Stomach (tissue), 9 donors: ENCODE data around the gene FAM177B. TPM values are rescaled to one million over a fixed set of nuclear protein-coding genes. Genes with fewer than 3 reads are reported as not detected.
"Not testable (repeated sequence)": the region's sequence is repeated elsewhere in the genome, so short reads cannot be mapped to it uniquely, and the experiment has no call there.

ENCODE experiments used
- DNase-seq, 2 donors: peaks; one replicate each; pipeline versions ENCODE4 v3.0.0 to v3.0.0-alpha.2; 2013 to 2019
- H3K27ac ChIP-seq, 5 donors: fragments of 200-600 bp in 4 of 5; sonication (generic) in 4 of 5; one replicate each; pipeline ENCODE4 v1.5.1; 2013 to 2019; ENCODE audit warnings: mild to moderate bottlenecking in 1 of 5, moderate library complexity in 1 of 5
- H3K27me3 ChIP-seq, 3 donors: fragments of 200-600 bp; sonication (generic); one replicate each; pipeline ENCODE4 v1.5.1; 2017 to 2019; ENCODE audit warnings: mixed run types in 1 of 3
- H3K36me3 ChIP-seq, 4 donors: fragments of 200-600 bp; sonication (generic); 1 replicate in 3 of 4; 2 replicates in 1 of 4; pipeline ENCODE4 v1.5.1; 2016 to 2019
- H3K4me1 ChIP-seq, 4 donors: fragments of 200-600 bp; sonication (generic); one replicate each; pipeline ENCODE4 v1.5.1; 2016 to 2019
- H3K4me3 ChIP-seq, 4 donors: fragments of 200-600 bp; sonication (generic) in 3 of 4; one replicate each; pipeline ENCODE4 v1.5.1; 2016 to 2019; ENCODE audit warnings: mild to moderate bottlenecking in 1 of 4
- H3K9me3 ChIP-seq, 4 donors: fragments of 200-600 bp; sonication (generic); one replicate each; pipeline ENCODE4 v1.5.1; 2016 to 2019
- EP300 ChIP-seq: sonication (generic); formaldehyde crosslinking; IDR thresholded peaks from one replicate; pipeline ENCODE4 v1.6.1; 2017; ENCODE audit warnings: antibody characterized with exemption
- POLR2A ChIP-seq, 4 donors: fragments of 450-650 bp; IDR thresholded peaks; one replicate each; pipeline ENCODE4 v1.6.1; 2016; ENCODE audit warnings: antibody characterized with exemption in 4 of 4, control low read depth in 2 of 4, mild to moderate bottlenecking in 1 of 4, moderate library complexity in 1 of 4
- POLR2AphosphoS5 ChIP-seq, 3 donors: sonication (generic); formaldehyde crosslinking; IDR thresholded peaks; one replicate each; pipeline ENCODE4 v1.6.1; 2016; ENCODE audit warnings: antibody characterized with exemption in 3 of 3
- WGBS, 5 donors: extraction: QIAGEN DNeasy Blood & Tissue Kit in 3 of 5; methylation state at CpG; one replicate each; pipeline versions ENCODE4 v1.1.5 to v1.1.7; 2013 to 2018; 5-methylcytosine and 5-hydroxymethylcytosine counted together
- intact Hi-C: fragments of 100-400 bp; cut with DNase I; formaldehyde crosslinking; loops from one replicate; pipeline ENCODE4 v1.15.1; 2023; ENCODE audit warnings: low total_unique reads
- polyA plus RNA-seq, 3 donors: library from polyadenylated mRNA; stranded (reverse); fragments of 200-250 nt; gene quantifications; one replicate each; pipeline ENCODE4 v1.2.3, GENCODE V29; 2013
- total RNA-seq, 5 donors: library from RNA; depleted of rRNA; stranded (reverse); fragments of >200 nt; gene quantifications; one replicate each; pipeline versions ENCODE4 v1.1.0 to v1.2.3, GENCODE V29; 2014 to 2016
- TF ChIP-seq, protein P1 (sequence below), 7 experiments: fragments of 450-650 bp in 4 of 7; fragments of 200-600 bp in 3 of 7; sonication (generic) in 3 of 7; IDR thresholded peaks; one replicate each; pipeline ENCODE4 v1.5.1; 2016 to 2019; ENCODE audit warnings: antibody characterized with exemption in 7 of 7, control low read depth in 2 of 7, mild to moderate bottlenecking in 1 of 7
- donor health status: healthy with polysubstance abuse.
- donor health status: Bipolar disorder and iron deficiency.
- donor health status: healthy.

Gene FAM177B
- total and polyA plus RNA-seq, 8 donors = 2.0 to 53.9 (median 13.9) TPM; not detected in 2

DNA sequence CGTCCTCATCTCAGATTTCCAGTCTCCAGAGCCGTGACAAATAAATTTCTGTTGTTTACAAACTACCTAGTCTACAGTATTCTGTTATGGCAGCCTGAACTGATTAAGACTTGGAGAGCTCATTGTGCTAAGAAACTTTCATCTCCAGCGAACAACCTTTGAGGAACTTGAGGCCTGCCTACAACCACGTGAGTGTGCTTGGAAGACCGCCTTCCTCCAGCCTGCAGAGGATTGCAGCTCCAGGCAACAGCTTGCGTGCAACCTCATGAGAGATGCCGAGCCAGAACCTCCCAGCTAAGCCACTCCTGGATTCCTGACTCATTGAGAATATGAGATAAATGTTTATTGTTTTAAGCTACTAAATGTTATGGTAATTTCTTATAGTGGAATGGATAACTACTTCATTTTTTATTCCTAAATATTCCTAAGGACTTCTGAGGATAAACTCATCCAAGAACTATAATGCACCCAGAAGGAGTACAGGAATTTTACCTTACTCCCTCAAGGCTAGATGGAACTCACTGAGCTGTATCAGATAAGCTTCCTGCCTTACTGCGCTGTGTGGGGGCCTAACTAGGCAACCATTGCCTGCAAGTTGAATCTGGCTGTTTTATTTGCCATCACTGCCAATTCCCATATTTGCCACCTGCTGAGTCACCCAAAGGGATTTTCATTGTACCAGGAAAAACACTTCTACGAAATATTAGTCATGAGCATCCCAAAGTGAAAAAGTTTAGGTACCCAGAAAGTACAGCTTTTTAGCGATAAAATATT lies 17.6 kb downstream of the FAM177B start:
- Histone ChIP-seq H3K27ac (peak overlapping the region in 2 of 5 donors; percentile 44 to 80), H3K36me3 (no peaks in the 10 kb centered on the region), H3K27me3 (no peaks in the 10 kb centered on the region), H3K4me1 (peaks cover 0 to 3% (median 0%) of the 10 kb centered on the region in 4 donors), H3K9me3 (no peaks in the 10 kb centered on the region), H3K4me3 (no peak overlapping the region)
- TF ChIP-seq POLR2A (IDR thresholded peaks at IDR 0.05) (no peak), POLR2AphosphoS5 (IDR thresholded peaks at IDR 0.05) (peak in 1 of 3 donors; percentile 28)
- intact Hi-C loops = no loop called here
- peak in 1 of 2 donors; percentile 64 for DNase-seq
- WGBS, 5 donors = 68 to 80% (median 72%) methylated on average over 10 of the region's 10 CpGs

DNA sequence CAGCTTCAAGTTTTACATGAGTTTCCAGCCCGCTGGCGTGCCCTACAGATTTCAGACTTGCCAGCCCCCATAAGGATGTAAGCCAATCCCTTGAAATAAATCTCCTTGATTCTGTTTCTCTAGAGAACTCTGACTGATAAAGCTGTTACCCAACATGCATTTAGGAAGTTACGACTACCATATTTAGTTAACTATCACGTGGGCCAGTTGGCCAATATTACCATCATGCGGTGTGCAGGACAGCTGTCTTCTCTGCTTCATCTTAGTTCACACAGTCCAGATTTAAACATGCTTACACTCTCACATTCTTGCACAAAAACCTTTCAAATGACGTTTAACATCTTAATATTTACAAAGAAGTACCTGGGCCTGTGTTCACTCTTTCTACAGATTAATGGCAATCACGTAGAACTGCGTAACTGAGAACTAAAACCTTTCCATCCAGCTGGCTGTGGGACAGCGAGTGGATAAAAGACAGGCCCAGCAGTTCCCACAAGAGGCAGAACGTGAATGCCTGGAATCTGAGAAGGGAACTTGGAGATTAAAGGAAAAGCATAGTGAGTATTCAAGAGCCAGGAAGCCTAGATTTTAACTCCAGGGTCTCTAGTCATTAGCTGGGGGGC lies 20.8 kb downstream of the FAM177B start:
- Histone ChIP-seq H3K27me3 (no peaks in the 10 kb centered on the region), H3K4me1 (peaks cover 0 to 3% (median 0%) of the 10 kb centered on the region in 4 donors), H3K27ac (peak overlapping the region in 3 of 5 donors; percentile 18 to 80 (median 49)), H3K9me3 (no peaks in the 10 kb centered on the region), H3K36me3 (no peaks in the 10 kb centered on the region), H3K4me3 (no peak overlapping the region)
- 71 to 83% (median 79%) methylated on average over 10 of the region's 10 CpGs for WGBS, 5 donors
- peak; percentile 90 for TF ChIP-seq EP300
- TF ChIP-seq, protein P1, sequence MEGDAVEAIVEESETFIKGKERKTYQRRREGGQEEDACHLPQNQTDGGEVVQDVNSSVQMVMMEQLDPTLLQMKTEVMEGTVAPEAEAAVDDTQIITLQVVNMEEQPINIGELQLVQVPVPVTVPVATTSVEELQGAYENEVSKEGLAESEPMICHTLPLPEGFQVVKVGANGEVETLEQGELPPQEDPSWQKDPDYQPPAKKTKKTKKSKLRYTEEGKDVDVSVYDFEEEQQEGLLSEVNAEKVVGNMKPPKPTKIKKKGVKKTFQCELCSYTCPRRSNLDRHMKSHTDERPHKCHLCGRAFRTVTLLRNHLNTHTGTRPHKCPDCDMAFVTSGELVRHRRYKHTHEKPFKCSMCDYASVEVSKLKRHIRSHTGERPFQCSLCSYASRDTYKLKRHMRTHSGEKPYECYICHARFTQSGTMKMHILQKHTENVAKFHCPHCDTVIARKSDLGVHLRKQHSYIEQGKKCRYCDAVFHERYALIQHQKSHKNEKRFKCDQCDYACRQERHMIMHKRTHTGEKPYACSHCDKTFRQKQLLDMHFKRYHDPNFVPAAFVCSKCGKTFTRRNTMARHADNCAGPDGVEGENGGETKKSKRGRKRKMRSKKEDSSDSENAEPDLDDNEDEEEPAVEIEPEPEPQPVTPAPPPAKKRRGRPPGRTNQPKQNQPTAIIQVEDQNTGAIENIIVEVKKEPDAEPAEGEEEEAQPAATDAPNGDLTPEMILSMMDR (IDR thresholded peaks at IDR 0.05) = no peak
- TF ChIP-seq POLR2AphosphoS5 (IDR thresholded peaks at IDR 0.05) = peak; percentile 43 to 84 (median 81)
- intact Hi-C loops = no loop called here
- peak in 1 of 2 donors; percentile 85 for DNase-seq

- no peaks in the 10 kb centered on the region for H3K27me3 ChIP-seq
- H3K4me1 ChIP-seq = peaks cover 0 to 2% (median 0%) of the 10 kb centered on the region in 4 donors
- DNase-seq = no peak
- no peak overlapping the region for H3K4me3 ChIP-seq
- intact Hi-C loops = no loop called here
- no peak for TF ChIP-seq POLR2A (IDR thresholded peaks at IDR 0.05)
- WGBS, 5 donors = 79 to 87% (median 83%) methylated on average over 5 of the region's 5 CpGs
- H3K36me3 ChIP-seq = no peaks in the 10 kb centered on the region
- peak overlapping the region in 1 of 5 donors; percentile 80 for H3K27ac ChIP-seq
- H3K9me3 ChIP-seq = no peaks in the 10 kb centered on the region
These were observed 22.5 kb downstream of the FAM177B start for GRCh38 chr1:222759451-222760035.

- Histone ChIP-seq H3K4me1 (no peaks in the 10 kb centered on the region), H3K4me3 (no peak overlapping the region), H3K36me3 (no peaks in the 10 kb centered on the region), H3K9me3 (no peaks in the 10 kb centered on the region), H3K27ac (no peak overlapping the region), H3K27me3 (no peaks in the 10 kb centered on the region)
- TF ChIP-seq POLR2AphosphoS5 (IDR thresholded peaks at IDR 0.05) (no peak), EP300 (no peak), POLR2A (IDR thresholded peaks at IDR 0.05) (no peak)
- TF ChIP-seq, protein P1 (IDR thresholded peaks at IDR 0.05) = no peak
- intact Hi-C loops = no loop called here
- 65 to 84% (median 72%) methylated on average over 1 of the region's 1 CpG for WGBS, 5 donors
- DNase-seq = no peak
These were observed 24.1 kb downstream of the FAM177B start for GRCh38 chr1:222761083-222761482.

DNA sequence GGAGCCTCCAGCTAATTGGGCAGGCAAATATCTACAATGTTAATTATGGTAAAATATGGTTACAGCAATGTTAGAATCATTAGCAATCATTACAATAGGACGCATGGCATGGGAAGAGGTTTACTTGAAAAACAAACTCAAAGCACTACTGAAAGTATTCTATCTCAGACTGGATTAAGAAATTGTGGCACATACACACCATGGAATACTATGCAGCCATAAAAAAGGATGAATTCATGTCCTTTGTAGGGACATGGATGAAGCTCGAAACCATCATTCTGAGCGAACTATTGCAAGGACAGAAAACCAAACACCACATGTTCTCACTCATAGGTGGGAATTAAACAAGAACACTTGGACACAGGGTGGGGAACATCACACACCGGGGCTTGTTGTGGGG lies 25.2 kb downstream of the FAM177B start:
- 48 to 100% (median 68%) methylated on average over 3 to 4 of the region's 4 CpGs for WGBS, 5 donors
- H3K4me3 ChIP-seq, H3K36me3 ChIP-seq, H3K27ac ChIP-seq, H3K4me1 ChIP-seq, DNase-seq, intact Hi-C loops, H3K27me3 ChIP-seq, H3K9me3 ChIP-seq: not testable (repeated sequence)
